HG03457 (cell line): ENCODE results near the gene CTCFL.

Source experiments
- ATAC-seq: cut with Tn5 transposase; IDR thresholded peaks from one replicate; pipeline ENCODE4 v1.9.1; 2021; ENCODE audit warnings: moderate number of reproducible peaks; ENCODE audit not compliant: unreplicated experiment

The CTCFL gene

DNA sequence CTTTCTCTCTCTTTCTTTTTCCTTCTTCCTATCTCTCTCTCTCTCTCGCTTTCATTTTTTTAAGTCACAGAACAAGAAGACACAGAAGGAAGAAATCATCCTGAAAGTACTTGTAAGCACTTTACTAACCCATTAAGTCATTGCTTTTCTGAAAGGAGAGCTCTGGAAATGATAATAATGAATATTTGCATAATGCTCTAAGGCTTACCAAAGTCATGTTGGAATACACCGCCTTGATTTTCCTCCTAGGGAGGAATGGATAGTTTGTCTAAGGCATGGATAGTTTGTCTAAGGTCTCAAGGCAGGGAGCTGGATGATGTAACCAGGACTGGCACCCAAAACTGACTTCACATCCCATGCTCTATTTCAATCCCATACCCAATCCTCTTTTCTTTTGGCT, 12.9 kb upstream of the CTCFL start:
- ATAC-seq: no peak

DNA sequence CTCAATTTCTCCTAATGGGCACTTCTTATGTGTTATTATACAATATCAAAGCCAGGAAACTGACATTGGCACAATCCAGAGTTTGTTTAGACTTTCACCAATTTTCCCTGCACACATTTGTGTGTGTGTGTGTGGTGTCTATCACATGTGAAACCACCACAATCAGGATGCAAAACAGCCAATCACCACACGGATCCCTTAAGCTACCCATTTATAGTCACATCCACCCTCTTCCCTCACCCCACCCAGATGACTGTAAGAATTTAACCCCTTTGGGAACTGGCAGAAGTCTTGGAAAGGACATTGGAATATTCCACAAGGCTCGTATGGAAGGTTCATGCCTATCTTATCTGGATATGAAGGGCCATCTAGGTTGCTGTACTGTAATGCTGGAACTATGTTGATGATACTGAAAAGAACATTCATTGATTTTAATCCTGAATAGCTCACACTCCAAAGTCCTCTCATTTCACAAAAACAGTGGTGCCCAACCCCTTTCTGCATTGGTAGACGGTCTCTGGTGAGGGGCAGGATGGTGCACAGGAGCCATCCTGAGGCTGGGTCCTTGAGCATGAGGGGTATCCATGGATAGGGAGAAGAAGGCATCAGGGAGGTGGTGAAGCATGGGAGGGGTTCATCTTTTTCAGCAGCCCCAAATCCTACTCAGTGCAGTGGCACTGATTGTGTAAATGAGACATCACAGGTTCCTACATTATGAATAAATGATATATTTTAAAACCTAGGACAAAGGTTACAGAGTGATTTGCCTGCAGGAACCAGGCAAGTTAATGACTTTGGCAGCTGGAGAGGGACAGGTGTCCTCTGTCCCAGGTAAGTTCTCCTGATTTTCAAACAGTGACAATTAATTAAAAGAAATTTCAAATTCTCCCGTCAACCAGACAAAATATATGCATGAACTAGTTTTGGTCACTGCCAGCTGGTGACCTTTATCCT, 12.1 kb upstream of the CTCFL start:
- no peak for ATAC-seq

DNA sequence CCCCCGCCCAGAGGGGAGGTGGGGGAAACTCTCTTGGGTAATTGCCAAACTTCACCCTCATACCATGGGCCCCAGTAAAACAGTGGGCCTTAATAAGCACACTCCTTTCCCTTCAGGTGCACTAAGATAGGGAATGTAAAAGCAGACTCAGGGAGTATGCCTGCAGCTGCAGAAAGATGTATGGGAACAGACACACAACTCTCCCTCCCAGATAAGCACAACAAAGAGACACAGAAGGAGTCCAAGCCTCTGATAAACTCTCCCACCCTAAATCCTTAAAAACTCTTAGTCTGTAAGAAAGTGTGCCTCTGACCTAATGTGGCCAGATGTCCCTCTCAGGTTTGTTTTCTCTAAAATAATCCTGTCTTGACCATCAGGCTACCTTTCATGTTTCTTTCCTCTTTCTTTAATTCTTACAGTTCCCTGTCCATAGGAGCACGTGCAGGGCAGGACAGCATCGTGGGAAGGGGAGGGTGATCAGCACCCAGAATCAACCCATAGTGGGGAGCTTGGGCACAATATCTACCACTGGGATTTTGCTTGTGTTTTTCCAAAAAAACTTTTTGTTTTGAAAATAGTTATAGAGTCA, 11.3 kb upstream of the CTCFL start:
- no peak for ATAC-seq

DNA sequence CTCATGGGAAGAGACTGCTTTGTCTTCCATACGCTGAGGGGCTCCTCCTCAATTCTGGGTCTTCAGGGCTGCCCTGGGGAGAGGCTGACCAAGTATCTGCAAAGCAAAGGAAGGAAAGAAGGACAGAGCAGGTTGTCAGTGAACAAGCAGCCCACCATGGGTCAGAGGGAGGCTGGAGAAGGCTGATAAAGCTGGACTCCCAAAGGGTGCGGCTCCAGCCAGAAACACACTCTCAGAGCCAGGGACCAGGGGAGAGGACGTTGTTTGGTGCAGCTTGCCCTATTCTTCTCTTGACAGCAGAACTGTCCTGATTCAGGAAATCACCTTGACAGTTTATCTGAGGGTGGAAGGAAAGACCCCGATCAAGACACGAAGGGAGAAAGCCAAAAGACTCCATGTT, 10.4 kb upstream of the CTCFL start:
- ATAC-seq: no peak

DNA sequence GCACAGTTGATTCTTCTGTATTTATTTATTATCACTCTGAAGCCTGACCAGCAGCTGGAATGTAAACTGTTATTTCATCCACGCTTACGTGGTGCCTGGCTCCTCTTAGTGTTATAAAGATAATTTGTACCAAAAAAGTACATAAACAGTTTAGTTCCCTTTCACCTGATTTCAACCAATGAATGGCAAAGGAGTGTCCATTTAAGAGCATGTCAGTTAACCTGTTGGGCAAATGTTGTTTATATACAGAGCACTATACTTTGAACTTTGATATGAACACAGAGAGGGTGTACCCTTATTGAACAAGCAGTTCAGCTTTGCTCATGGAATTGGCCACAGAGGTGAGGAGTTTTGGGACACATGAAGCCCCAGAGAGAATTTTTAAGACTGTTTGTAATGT, 7.2 kb upstream of the CTCFL start:
- ATAC-seq: no peak

DNA sequence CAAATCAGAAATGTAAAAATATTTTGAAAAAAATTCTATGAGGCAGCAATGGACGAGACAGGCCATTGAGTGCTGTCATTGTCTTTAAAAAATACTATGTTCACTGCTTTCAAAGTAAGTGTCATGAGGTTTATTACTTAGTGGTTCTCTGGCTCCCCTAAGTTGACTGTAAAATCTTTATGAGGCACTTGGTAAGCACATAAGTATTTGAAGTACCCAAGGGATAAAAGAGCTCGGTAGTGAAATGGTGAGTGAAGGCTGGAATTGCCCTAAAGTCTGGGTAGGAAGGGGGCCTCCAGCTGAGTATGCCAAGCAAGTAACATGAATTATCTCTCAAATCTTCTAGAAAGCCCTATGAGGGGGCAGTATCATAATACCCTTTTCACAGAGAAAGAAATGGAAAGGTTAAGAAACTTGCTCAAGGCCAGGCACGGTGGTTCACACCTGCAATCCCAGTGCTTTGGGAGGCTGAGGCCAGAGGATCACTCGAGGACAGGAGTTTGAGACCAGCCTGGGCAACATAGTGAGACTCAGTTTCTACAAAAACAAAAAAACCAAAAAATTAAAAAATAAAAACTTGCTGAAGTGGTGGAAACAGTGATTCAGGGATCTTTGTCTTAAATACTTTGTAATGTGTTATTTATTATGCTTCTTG, 5.5 kb upstream of the CTCFL start:
- no peak for ATAC-seq

DNA sequence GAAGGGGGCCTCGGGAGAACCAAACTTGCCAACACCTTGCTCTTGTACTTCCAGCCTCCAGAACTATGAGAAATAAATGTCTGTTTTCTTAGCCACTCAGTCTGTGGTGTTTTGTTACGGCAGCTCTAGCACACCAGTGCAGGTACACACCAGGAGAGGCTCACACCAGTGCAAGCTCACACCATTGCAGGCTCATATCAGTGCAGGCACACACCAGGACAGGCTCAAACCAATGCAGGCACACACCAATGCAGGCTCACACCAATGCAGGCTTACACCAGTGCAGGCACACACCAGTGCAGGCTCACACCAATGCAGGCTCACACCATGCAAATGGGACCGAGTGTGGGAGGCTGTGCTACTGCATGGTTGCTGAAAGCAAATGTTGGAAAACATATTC, 4.9 kb upstream of the CTCFL start:
- no peak for ATAC-seq

DNA sequence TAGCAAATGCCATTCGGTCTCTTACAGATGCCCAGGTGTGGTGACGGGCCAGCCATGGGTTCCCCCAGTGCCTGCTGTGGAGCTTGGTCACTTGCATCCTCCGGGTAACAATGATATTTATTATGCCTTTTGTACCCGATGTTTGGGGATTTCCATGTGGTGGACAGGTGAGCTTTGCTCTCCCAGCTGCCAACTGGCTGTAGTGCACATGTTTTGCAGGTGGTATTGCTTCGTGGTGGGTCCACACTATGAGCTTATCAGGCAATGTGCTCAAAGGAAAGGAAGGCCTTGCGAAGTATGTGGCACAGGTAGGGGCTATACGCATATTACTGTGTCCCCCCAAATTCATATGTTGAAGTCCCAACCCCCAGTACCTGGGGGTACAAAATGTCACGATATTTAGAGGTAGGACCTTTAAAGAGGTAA, 4.2 kb upstream of the CTCFL start:
- no peak for ATAC-seq

DNA sequence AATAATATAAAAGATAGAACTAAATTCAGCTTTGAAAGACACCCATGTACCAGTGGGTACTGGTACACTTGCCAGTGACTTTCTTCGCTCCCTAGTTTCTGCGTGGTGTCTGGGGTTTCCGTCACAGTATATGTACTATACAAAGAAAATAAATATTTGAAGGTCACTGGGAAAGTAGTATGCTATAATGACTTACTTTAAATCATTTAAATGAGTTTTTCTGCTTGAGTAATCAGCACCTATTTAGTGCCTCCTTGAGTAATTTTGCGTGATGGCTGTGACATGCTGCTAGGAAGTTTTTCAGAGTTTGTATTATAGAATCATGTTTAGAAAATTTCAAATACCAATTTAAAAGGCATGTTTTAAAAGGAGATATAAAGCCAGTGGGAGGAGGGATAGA, 3.2 kb upstream of the CTCFL start:
- no peak for ATAC-seq

DNA sequence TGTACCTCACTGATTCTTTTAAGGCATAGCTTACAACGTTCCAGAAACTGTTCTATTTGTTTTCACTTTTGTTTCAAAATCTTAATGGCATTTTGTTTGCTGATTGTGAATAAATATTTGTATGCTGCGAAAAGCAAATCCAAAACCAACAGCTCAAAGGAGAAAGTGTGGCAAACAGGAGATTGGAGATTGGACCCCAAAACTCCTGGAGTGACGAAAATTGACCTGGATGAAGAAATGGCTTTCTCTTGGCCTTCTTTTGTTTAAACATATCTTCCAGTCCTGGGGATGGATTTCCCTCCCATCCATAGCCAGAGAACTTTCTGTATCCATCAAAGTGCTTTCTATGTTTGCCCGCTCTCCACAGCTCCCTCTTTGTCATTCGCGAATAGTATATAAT, 2.8 kb upstream of the CTCFL start:
- no peak for ATAC-seq

DNA sequence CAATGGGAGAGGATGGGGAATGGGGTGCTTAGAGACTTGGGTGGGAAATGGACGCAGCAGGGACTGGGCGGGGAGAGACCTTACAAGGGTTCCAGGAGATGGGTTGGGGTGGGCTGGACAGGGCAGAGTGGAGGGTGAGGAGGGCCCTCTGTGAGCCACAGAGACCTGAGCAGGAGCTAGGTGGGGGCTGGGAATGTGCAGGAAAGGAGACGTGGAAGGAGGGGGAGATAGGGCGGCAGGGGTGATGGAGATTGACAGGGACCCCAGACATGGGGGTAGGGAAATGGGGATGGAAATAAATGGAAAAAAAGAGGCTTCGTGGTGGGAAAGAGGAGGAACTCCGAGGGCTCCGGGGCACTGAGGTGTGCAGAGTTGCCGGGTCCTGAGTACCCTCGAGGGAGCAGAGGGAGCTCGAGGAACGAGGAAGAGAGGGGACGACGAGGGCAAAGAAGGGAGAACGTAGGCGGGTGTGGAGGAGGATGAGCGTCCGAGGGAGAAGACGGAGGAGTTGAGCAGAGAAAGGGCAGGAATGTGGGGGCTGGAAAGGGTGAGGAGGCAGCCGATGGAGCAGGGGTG, 2.0 kb upstream of the CTCFL start:
- ATAC-seq: no peak

DNA sequence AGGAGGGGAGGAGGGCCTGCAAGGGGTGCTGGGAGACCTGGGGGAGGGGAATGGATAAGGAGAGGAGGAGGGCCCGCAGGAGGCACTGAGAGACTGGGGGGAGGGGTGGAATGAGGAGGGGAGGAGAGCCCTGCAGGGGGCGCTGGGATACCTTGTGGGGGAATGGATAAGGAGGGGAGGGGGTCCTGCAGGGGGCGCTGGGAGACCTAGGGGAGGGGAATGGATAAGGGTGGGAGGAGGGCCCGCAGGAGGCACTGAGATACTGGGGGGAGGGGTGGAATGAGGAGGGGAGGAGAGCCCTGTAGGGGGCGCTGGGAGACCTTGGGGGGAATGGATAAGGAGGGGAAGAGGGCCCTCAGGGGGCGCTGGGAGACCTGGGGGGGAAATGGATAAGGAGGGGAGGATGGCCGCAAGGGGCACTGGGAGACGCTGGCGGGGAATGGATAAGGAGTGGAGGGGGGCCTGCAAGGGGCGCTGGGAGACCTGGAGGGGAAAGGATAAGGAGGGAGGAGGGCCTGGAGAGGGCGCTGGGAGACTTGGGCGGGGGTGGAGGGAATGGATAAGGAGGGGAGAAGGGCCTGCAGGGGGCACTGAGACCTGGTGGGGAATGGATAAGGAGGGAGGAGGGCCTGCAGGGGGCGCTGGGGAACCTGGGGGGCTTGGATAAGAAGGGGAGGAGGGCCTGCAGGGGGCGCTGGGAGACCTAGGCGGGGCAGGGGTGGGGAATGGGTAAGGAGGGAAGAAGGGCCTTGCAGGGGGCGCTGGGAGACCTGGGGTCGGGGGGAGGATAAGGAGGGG, 1.3 kb upstream of the CTCFL start:
- no peak for ATAC-seq

DNA sequence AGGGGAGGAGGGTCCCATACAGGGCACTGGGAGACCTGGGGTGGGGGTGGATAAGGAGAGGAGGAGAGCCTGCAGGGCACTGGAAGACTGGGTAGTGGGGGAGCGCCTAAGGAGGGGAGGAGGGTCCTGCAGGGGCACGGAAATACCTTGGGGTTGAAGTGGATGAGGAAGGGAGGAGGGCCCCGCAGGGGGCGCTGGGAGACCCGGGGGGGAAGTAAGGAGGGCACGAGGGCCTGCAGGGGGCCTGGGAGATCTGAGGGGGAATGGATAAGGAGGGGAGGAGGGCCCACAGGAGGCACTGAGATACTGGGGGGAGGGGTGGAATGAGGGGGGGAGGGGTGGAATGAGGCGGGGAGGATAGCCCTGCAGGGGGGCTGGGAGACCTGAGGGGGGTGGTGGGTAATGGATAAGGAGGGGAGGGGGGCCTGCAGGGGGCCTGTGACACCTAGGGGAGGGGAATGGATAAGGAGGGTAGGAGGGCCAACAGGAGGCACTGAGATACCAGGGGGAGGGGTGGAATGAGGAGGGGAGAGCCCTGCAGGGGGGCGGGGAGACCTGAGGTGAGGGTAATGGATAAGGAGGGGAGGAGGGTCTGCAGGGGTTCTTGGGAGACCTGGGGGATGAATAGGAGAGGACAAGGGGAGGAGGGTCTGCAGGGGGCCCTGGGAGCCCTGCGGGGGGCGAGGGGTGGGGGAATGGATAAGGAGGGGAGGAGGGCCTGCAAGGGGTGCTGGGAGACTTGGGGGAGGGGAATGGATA, 567 bp upstream of the CTCFL start:
- ATAC-seq: no peak

DNA sequence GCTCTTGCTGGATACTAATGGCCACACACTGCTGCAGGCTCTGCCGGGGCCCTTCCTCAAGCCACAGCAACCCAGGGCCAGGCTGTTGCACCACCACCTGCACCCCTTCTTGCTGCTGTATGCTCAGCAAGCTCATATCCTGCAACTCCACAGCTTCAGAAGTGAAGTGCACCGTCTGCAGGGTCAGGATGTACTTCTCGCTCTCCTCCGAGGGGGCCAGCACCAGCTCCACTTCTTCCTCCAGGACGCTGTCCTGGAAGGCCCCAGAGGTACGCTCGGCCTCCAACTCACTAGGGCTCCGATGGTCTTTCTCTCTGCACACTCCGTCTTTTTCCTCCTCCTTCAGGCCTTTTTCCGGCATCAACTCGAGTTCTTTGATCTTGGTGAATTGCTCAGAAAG, 1.2 kb downstream of the CTCFL start:
- ATAC-seq: no peak

DNA sequence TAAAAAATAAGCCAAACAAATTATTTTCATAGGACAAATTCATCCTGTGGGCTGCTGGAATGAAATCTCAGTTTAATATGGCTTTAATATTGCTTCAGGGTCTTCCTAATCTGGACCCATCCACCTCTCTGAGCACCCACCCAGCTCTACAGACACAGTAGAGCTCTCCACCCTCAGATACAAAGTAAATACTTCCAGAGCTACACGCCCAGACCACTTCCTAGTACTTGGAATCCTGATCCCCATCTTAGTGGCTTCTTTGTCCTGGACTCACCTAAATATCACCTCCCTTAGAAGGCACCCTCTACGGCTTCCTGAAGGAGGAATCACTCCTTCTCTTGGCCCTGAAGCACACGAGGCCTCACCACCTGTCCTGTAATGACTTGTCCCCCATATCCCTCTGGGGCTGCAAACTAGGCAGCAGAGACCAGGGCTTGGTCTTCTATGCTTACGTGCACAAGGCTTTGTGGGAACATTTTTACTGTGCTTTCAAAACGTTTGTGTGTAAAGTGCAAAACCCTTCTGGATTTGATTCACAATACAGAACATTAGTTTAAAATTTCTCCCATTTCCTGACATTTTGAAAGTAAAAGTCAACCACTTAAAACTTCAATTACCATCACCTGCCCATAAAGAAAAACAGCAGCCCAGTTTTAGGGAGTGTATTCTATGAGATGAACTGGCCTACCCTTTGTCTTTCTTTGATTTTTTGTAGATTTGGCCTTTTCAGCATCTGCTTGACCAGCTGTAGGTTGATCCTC, 2.4 kb downstream of the CTCFL start:
- no peak for ATAC-seq

DNA sequence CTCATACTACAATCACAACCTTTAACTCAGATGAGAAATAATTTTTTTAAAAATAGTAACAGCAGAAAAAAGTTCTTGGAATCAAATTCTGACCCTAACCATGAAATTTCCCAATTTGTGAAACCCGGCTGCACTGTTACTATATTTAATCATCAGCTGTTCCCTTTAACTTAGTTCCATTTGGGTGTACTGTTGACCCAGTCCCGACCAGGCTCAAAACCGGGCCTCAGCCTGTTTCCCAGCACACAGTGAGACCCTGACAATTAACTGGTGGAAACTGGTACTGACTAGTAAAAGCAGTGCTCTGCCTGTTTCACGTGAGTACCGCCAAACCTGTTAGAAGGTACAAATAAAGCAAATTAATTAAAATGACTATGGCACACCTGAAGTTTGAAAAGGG, 7.0 kb downstream of the CTCFL start:
- no peak for ATAC-seq

DNA sequence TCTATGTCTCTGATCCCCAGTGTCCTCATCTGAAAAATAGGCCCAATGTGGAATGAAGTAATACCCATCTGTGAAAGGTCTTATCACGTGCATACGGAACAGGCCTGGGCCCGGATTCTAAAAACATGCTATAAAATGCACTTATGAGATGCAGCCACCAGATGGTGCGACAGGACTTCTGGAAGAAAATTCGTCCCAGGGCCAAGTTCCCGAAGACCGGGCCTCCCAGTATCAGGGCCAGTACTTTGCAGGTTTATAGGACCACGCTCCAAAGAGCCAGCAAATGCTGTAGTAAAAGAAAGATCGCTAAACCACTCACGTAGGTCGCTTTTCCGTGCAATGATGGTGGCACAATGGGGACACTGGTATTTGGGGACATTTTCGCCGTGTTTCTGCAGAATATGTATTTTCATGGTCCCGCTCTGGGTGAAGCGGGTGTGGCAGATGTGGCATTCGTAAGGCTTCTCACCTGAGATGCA, 10.6 kb downstream of the CTCFL start:
- no peak for ATAC-seq

DNA sequence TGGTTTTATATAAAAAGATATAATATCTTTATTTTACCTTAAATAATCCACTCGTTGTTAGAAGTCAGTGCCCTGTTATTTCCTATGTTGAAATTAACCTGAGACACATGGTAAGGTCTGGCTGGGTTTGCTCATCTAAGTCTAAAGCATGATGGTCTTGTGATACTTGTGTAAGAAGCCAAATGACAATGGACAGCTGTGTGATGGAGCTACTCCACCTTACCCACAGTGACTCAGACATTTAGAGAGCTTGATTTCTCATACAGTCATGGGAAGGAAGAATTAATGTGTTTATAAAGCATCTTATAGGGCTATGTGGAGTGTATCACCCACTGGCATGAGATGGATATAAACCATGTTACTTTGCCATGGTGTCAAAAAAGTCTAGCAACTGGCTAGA, 11.7 kb downstream of the CTCFL start:
- no peak for ATAC-seq

DNA sequence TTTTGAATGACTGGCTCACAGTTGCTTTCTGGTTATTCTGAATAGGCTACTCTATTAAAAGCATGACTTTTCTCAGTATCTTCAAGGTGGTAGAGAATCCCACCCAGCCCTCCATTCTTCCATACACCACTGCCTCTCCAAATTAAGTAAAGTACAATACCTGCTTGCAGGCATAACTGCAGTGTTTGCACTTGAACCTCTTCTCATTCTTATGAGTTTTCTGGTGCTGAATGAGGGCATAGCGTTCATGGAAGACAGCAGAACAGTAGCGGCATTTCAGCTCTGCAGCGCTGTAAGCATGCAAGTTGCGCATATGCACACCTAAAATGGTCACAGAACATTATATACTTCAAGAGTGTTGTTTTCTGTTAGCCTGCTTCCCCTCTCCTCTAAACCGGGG, 12.5 kb downstream of the CTCFL start:
- ATAC-seq: no peak
